ENCODE results near the gene GRIP1. TPM values are rescaled to one million over a fixed set of nuclear protein-coding genes. Genes with fewer than 3 reads are reported as not detected.

GRIP1 gene
- total and polyA plus RNA-seq, 2 experiments from 2014 or later = 7.7 TPM

GRCh38 chr12:66679461-66680084 is 697 bp upstream of the GRIP1 start:
- 84% methylated on average over 7 of the region's 7 CpGs for WGBS (ENCODE audit: low lambda C conversion rate, missing lambda C conversion rate)
- H4K20me1 ChIP-seq (ENCODE audit: insufficient read depth, poor library complexity, severe bottlenecking) = no peaks in the 10 kb centered on the region
- no peak for DNase-seq (ENCODE audit: low spot score)

GRCh38 chr12:66676241-66676640 is 2.6 kb downstream of the GRIP1 start:
- Histone ChIP-seq H3K27me3 (no peaks in the 10 kb centered on the region), H3K9me3 (ENCODE audit: low read depth) (no peaks in the 10 kb centered on the region), H3K36me3 (replicated peaks; ENCODE audit: insufficient read depth, low read depth) (no peaks in the 10 kb centered on the region), H2AFZ (no peak overlapping the region), H3K4me2 (no peak overlapping the region), H4K20me1 (ENCODE audit: insufficient read depth, poor library complexity, severe bottlenecking) (no peaks in the 10 kb centered on the region), H3K4me3 (no peak overlapping the region), H3K79me2 (no peaks in the 10 kb centered on the region), H3K4me1 (ENCODE audit: insufficient read depth) (no peaks in the 10 kb centered on the region), H3K9me2 (replicated peaks; ENCODE audit: insufficient read depth) (no peaks in the 10 kb centered on the region), H3K27ac (no peak overlapping the region)
- TF ChIP-seq EZH2 (IDR thresholded peaks at IDR 0.05; ENCODE audit: borderline replicate concordance) (no peak), CTCF (IDR thresholded peaks at IDR 0.05; ENCODE audit: poor library complexity) (no peak), EZH2phosphoT487 (IDR thresholded peaks at IDR 0.05; ENCODE audit: low read depth, severe bottlenecking, unreplicated experiment) (no peak)
- DNase-seq (ENCODE audit: low spot score) = no peak

More at GRCh38 chr12:66679461-66680084, 697 bp upstream of the GRIP1 start:
- Histone ChIP-seq H3K79me2 (no peaks in the 10 kb centered on the region), H3K27ac (no peak overlapping the region), H2AFZ (no peak overlapping the region), H3K9me2 (replicated peaks; ENCODE audit: insufficient read depth) (no peaks in the 10 kb centered on the region), H3K4me1 (ENCODE audit: insufficient read depth) (no peaks in the 10 kb centered on the region), H3K4me2 (peak overlapping the region; percentile 66), H3K4me3 (no peak overlapping the region), H3K36me3 (replicated peaks; ENCODE audit: insufficient read depth, low read depth) (no peaks in the 10 kb centered on the region), H3K27me3 (peaks cover 4% of the 10 kb centered on the region), H3K9me3 (ENCODE audit: low read depth) (no peaks in the 10 kb centered on the region)
- no peak for TF ChIP-seq EZH2 (IDR thresholded peaks at IDR 0.05; ENCODE audit: borderline replicate concordance)
- no peak for TF ChIP-seq CTCF (IDR thresholded peaks at IDR 0.05; ENCODE audit: poor library complexity)
- no peak for TF ChIP-seq EZH2phosphoT487 (IDR thresholded peaks at IDR 0.05; ENCODE audit: low read depth, severe bottlenecking, unreplicated experiment)

- DNase-seq (ENCODE audit: low spot score) = no peak
- no peak overlapping the region for H3K4me3 ChIP-seq
- H3K9me2 ChIP-seq (replicated peaks; ENCODE audit: insufficient read depth) = no peaks in the 10 kb centered on the region
- TF ChIP-seq CTCF (IDR thresholded peaks at IDR 0.05; ENCODE audit: poor library complexity) (no peak), EZH2phosphoT487 (IDR thresholded peaks at IDR 0.05; ENCODE audit: low read depth, severe bottlenecking, unreplicated experiment) (no peak), EZH2 (IDR thresholded peaks at IDR 0.05; ENCODE audit: borderline replicate concordance) (no peak)
- H3K9me3 ChIP-seq (ENCODE audit: low read depth) = no peaks in the 10 kb centered on the region
- H3K4me2 ChIP-seq = no peak overlapping the region
- no peak overlapping the region for H3K27ac ChIP-seq
- H3K27me3 ChIP-seq = no peaks in the 10 kb centered on the region
- no peaks in the 10 kb centered on the region for H4K20me1 ChIP-seq (ENCODE audit: insufficient read depth, poor library complexity, severe bottlenecking)
- WGBS (ENCODE audit: low lambda C conversion rate, missing lambda C conversion rate) = 44% methylated on average over 4 of the region's 4 CpGs
- H3K4me1 ChIP-seq (ENCODE audit: insufficient read depth) = no peaks in the 10 kb centered on the region
- no peaks in the 10 kb centered on the region for H3K36me3 ChIP-seq (replicated peaks; ENCODE audit: insufficient read depth, low read depth)
- H3K79me2 ChIP-seq = no peaks in the 10 kb centered on the region
- no peak overlapping the region for H2AFZ ChIP-seq
Measured at GRCh38 chr12:66674495-66675122, 4.3 kb downstream of the GRIP1 start.

Data from hepatocyte (in vitro differentiated cells).